Suprapubic skin (tissue), 3 donors: ENCODE measurements around the gene LRRC47.

Source experiments
- EP300 ChIP-seq: sonication (generic); formaldehyde crosslinking; IDR thresholded peaks from one replicate; pipeline ENCODE4 v1.6.1; 2017; ENCODE audit warnings: antibody characterized with exemption
- TF ChIP-seq, protein P1 (sequence below), 2 donors: fragments of 200-600 bp in 1 of 2; fragments of 450-650 bp in 1 of 2; sonication (generic) in 1 of 2; IDR thresholded peaks; one replicate each; pipeline ENCODE4 v1.5.1; 2016 to 2019; ENCODE audit warnings: antibody characterized with exemption in 2 of 2, mild to moderate bottlenecking in 1 of 2, moderate library complexity in 1 of 2

DNA sequence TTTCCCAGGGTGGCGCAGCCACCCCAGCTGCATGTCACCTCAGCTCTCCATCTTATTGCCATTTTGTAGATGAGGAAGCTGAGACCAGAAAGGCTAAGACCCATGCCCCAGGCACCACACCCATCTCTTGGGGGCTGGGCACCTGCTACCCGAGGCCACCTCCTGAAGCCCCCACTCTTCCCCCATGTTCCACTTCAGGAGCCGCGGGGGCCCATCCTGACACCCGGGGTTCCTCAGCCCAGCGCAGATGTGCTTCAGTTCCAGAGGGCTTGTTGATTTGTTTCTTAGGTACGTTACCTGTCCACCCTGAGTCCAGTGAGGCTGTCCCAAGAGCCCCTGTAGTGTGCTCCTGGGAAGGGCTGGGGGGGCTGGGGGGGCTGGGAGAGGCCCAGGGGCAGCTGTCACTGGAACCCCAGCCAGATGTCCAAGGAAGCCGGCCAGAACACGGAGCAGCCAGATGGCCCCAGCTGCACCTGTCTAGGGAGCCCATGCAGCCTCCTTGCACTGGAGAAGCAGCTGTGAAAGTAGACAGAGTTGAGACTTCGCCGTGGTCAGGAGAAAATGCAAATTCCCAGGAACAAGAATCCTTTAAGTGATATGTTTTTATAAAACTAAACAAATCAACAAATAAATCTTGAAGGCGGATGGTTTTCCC lies 61.1 kb downstream of the LRRC47 start:
- no peak for TF ChIP-seq EP300
- TF ChIP-seq, protein P1, sequence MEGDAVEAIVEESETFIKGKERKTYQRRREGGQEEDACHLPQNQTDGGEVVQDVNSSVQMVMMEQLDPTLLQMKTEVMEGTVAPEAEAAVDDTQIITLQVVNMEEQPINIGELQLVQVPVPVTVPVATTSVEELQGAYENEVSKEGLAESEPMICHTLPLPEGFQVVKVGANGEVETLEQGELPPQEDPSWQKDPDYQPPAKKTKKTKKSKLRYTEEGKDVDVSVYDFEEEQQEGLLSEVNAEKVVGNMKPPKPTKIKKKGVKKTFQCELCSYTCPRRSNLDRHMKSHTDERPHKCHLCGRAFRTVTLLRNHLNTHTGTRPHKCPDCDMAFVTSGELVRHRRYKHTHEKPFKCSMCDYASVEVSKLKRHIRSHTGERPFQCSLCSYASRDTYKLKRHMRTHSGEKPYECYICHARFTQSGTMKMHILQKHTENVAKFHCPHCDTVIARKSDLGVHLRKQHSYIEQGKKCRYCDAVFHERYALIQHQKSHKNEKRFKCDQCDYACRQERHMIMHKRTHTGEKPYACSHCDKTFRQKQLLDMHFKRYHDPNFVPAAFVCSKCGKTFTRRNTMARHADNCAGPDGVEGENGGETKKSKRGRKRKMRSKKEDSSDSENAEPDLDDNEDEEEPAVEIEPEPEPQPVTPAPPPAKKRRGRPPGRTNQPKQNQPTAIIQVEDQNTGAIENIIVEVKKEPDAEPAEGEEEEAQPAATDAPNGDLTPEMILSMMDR (IDR thresholded peaks at IDR 0.05), result no peak
